HFFc6 (cell line): ENCODE results near the gene MED29. TPM values are rescaled to one million over a fixed set of nuclear protein-coding genes. Genes with fewer than 3 reads are reported as not detected.

Experiments used
- DNase-seq: peaks from one replicate; pipeline ENCODE4 v3.0.0-alpha.2; 2018
- H3K27ac Mint-ChIP-seq: 2 replicates; pipeline ENCODE4 v1.8.0; 2020; ENCODE audit warnings: mild to moderate bottlenecking, mixed read lengths
- H3K27me3 Mint-ChIP-seq: 2 replicates; pipeline ENCODE4 v1.8.0; 2021; ENCODE audit warnings: mild to moderate bottlenecking, moderate library complexity, mixed read lengths; ENCODE audit not compliant: insufficient read depth
- H3K36me3 Mint-ChIP-seq: 2 replicates; pipeline ENCODE4 v1.8.0; 2021; ENCODE audit warnings: low read depth, mixed read lengths
- H3K4me1 Mint-ChIP-seq: 2 replicates; pipeline ENCODE4 v1.8.0; 2020; ENCODE audit warnings: low read depth, mixed read lengths
- H3K4me3 Mint-ChIP-seq: 2 replicates; pipeline ENCODE4 v1.8.0; 2020; ENCODE audit warnings: mild to moderate bottlenecking, moderate library complexity, mixed read lengths
- H3K9me3 Mint-ChIP-seq: 2 replicates; pipeline ENCODE4 v1.8.0; 2020; ENCODE audit warnings: mild to moderate bottlenecking, mixed read lengths
- total RNA-seq, 6 experiments: library from RNA; stranded (reverse); fragmentation: NEBNext Ultra II Directional; extraction: Animal tissue kit (Norgen Biotek cat#: 25700); gene quantifications; 2 replicates in 1 of 6; 3 replicates in 5 of 6; pipeline ENCODE4 v1.2.3, GENCODE V29; 2021
- TF ChIP-seq, protein P1 (sequence below): fragments of 200-600 bp; sonication (generic); IDR thresholded peaks from 2 replicates; pipeline ENCODE4 v1.5.0; 2021; ENCODE audit warnings: antibody characterized with exemption, mild to moderate bottlenecking

MED29 gene
- total RNA-seq, 6 experiments from 2014 or later: 38.2 to 48.5 (median 45.2) TPM

- peak overlapping the region; percentile 95 for H3K27ac Mint-ChIP-seq
- H3K9me3 Mint-ChIP-seq: peaks cover 3% of the 10 kb centered on the region; the same call in 1 of the 2 replicates
- DNase-seq: no peak
- peaks cover 7% of the 10 kb centered on the region for H3K27me3 Mint-ChIP-seq
- peak overlapping the region; percentile 96 for H3K4me3 Mint-ChIP-seq
- peaks cover 53% of the 10 kb centered on the region for H3K4me1 Mint-ChIP-seq
- H3K36me3 Mint-ChIP-seq: peaks cover 34% of the 10 kb centered on the region
- TF ChIP-seq, protein P1, sequence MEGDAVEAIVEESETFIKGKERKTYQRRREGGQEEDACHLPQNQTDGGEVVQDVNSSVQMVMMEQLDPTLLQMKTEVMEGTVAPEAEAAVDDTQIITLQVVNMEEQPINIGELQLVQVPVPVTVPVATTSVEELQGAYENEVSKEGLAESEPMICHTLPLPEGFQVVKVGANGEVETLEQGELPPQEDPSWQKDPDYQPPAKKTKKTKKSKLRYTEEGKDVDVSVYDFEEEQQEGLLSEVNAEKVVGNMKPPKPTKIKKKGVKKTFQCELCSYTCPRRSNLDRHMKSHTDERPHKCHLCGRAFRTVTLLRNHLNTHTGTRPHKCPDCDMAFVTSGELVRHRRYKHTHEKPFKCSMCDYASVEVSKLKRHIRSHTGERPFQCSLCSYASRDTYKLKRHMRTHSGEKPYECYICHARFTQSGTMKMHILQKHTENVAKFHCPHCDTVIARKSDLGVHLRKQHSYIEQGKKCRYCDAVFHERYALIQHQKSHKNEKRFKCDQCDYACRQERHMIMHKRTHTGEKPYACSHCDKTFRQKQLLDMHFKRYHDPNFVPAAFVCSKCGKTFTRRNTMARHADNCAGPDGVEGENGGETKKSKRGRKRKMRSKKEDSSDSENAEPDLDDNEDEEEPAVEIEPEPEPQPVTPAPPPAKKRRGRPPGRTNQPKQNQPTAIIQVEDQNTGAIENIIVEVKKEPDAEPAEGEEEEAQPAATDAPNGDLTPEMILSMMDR: no peak
These were observed 53.5 kb downstream of the MED29 start for GRCh38 chr19:39444598-39445195.

GRCh38 chr19:39445196-39446111 is 54.3 kb downstream of the MED29 start, which contains the start of gene SUPT5H:
TSS of gene SUPT5H (plus strand) at chr19:39445582. CDS start at chr19:39445891, 309 bp downstream.
- Mint-ChIP-seq H3K27ac (peak within 1 kb of the TSS; percentile 95), H3K36me3 (peaks cover 34% of the 10 kb centered on the region), H3K4me3 (peak within 1 kb of the TSS; percentile 96), H3K4me1 (peaks cover 52% of the 10 kb centered on the region), H3K9me3 (peaks cover 3% of the 10 kb centered on the region; the same call in 1 of the 2 replicates), H3K27me3 (peaks cover 7% of the 10 kb centered on the region)
- DNase-seq: peak; percentile 95
- TF ChIP-seq, protein P1: no peak

DNA sequence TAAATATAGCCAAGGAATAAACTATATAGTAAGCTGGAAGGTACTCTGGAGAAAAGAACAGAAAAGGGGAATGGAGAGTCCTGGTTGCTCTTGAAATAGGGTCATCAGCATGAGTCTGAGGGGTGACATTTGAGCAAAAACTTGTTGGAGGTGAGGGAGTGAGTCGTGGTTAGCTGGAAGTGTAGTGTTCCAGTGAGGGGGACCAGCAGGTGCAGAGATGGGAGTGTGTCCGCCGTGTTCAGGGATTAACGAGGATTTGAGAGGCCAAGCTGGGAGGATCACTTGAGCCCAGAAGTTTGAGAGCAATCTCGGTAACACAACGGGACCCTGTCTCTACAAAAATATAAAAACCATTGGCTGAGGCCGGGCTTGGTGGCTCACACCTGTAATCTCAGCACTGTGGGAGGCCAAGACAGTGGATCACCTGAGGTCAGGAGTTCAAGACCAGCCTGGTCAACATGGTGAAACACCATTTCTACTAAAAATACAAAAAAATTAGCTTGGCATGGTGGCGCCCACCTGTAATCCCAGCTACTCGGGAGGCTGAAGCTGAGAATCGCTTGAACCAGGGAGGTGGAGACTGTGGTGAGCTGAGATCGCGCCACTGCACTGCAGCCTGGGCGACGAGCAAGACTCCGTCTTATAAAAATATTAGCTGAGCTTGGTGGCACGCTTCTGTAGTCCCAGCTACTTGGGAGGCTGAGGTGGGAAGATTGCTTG is 55.3 kb downstream of the MED29 start:
- Mint-ChIP-seq H3K27ac (peak overlapping the region; percentile 95), H3K9me3 (peaks cover 3% of the 10 kb centered on the region; the same call in 1 of the 2 replicates), H3K27me3 (peaks cover 7% of the 10 kb centered on the region), H3K4me1 (peaks cover 57% of the 10 kb centered on the region), H3K36me3 (peaks cover 36% of the 10 kb centered on the region), H3K4me3 (peak overlapping the region; percentile 96)
- DNase-seq: no peak
- TF ChIP-seq, protein P1: no peak

- peak; percentile 57 for DNase-seq
- Mint-ChIP-seq H3K36me3 (peaks cover 51% of the 10 kb centered on the region), H3K27ac (peak overlapping the region; percentile 80), H3K9me3 (peaks cover 3% of the 10 kb centered on the region; the same call in 1 of the 2 replicates), H3K4me3 (peak overlapping the region; percentile 96), H3K27me3 (peaks cover 14% of the 10 kb centered on the region), H3K4me1 (peaks cover 71% of the 10 kb centered on the region)
- TF ChIP-seq, protein P1: no peak
These were observed 57.1 kb downstream of the MED29 start for GRCh38 chr19:39448271-39448670.

DNA sequence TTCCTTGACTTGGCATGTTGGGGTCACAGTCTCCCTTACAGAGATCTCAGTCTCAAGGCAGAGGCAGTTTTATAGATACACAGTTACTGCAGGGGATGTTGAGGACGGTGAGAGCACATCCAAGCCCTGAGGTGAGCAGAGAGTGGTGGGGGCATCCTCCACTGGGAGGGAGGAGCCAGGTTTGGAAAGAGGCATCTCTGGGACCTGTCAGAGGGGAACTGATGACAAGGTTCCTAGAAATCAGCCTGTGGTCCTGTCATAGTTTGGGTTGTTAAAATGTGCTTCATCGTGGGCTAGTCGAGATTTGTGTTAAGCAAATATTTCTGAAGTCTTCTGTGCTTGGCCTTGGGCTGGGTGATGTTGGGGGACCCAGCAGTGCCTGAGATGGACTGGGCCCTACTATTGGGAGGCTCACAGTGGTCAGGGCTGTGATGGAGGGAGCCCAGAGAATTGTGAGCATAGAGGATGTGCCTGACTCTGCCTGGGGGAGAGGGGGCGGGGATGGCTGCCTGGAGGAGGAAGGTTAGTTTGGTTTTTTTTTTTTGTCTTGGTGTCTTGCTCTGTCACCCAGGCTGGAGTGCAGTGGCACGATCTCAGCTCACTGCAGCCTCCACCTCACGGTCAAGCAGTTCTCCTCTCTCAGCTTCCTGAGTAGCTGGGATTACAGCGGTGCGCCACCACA is 58.1 kb downstream of the MED29 start:
- Mint-ChIP-seq H3K9me3 (peaks cover 3% of the 10 kb centered on the region; the same call in 1 of the 2 replicates), H3K4me3 (peak overlapping the region; percentile 30; the same call in 1 of the 2 replicates), H3K27ac (peak overlapping the region; percentile 80)

More for the DNA sequence above, 58.1 kb downstream of the MED29 start:
- TF ChIP-seq, protein P1: no peak
- peaks cover 53% of the 10 kb centered on the region for H3K36me3 Mint-ChIP-seq
- DNase-seq: no peak
- peaks cover 71% of the 10 kb centered on the region for H3K4me1 Mint-ChIP-seq
- peaks cover 14% of the 10 kb centered on the region for H3K27me3 Mint-ChIP-seq
